ENCODE data around the gene DNAJA4.

Gene DNAJA4

DNA sequence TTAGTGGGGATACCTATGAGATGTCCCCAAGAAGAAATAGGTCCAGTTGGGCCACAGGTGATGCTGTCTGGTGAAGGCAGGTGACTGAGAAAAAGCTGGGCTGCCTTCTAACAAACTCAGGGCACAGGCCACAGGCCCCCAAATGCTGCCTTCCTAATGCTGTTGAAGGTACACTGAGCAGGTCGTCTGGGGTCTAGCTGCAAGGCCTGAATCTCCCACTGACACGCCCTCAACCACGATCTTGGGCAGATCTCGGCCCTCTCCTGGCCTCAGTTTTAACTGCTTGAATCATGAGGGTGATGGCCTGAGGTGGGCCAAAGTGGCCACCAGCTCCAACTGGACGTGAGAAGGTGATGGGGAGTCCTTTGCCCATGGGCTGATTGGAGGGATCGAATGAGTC lies 27.9 kb upstream of the DNAJA4 start:
- H3K4me3 ChIP-seq (replicated peaks; ENCODE audit: low read depth, low read length), result no peak overlapping the region
- TF ChIP-seq, protein P1, sequence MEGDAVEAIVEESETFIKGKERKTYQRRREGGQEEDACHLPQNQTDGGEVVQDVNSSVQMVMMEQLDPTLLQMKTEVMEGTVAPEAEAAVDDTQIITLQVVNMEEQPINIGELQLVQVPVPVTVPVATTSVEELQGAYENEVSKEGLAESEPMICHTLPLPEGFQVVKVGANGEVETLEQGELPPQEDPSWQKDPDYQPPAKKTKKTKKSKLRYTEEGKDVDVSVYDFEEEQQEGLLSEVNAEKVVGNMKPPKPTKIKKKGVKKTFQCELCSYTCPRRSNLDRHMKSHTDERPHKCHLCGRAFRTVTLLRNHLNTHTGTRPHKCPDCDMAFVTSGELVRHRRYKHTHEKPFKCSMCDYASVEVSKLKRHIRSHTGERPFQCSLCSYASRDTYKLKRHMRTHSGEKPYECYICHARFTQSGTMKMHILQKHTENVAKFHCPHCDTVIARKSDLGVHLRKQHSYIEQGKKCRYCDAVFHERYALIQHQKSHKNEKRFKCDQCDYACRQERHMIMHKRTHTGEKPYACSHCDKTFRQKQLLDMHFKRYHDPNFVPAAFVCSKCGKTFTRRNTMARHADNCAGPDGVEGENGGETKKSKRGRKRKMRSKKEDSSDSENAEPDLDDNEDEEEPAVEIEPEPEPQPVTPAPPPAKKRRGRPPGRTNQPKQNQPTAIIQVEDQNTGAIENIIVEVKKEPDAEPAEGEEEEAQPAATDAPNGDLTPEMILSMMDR (IDR thresholded peaks at IDR 0.05; ENCODE audit: low read depth, low read length, missing control alignments), result no peak
- DNase-seq (ENCODE audit: extremely low read depth, low read depth), result no peak

DNA sequence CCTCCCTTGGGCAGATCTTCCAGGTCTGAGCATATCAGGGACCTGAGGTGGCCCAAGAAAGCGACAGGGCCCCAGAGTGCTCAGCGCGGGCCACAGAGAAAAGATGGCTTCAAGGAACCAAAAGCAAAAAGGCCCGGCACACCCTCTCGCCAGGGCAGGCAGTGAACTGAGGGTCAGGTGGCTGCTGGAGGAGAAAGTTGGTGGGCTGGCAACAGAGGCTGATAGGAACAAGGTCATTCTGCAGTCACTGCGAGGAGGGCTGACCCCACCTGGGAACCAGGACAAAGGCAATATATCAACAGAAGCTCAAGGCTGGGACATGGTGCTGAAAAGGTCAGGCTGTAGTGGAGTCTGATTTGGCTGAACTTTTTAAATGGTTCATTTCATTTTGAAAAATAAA lies 27.2 kb upstream of the DNAJA4 start:
- TF ChIP-seq, protein P1 (IDR thresholded peaks at IDR 0.05; ENCODE audit: low read depth, low read length, missing control alignments), result no peak
- no peak for DNase-seq (ENCODE audit: extremely low read depth, low read depth)
- H3K4me3 ChIP-seq (replicated peaks; ENCODE audit: low read depth, low read length), result no peak overlapping the region

DNA sequence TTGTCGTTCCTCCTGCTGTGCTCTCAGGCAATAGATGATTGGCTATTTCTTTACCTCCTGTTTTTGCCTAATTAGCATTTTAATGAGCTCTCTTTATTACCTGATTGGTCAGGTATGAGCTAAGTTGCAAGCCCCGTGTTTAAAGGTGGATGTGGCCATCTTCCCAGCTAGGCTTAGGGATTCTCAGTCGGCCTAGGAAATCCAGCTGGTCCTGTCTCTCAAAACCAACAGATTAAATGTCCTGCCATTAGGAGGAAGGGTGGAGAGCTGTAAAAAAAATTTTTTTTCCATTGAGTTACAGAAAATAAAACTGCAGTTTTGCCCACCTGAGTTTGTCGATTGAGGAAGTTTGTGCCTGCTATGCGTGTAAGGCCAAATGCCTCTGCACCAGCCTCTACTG lies 24.6 kb upstream of the DNAJA4 start:
- no peak for DNase-seq (ENCODE audit: extremely low read depth, low read depth)
- TF ChIP-seq, protein P1 (IDR thresholded peaks at IDR 0.05; ENCODE audit: low read depth, low read length, missing control alignments), result no peak
- H3K4me3 ChIP-seq (replicated peaks; ENCODE audit: low read depth, low read length), result no peak overlapping the region

DNA sequence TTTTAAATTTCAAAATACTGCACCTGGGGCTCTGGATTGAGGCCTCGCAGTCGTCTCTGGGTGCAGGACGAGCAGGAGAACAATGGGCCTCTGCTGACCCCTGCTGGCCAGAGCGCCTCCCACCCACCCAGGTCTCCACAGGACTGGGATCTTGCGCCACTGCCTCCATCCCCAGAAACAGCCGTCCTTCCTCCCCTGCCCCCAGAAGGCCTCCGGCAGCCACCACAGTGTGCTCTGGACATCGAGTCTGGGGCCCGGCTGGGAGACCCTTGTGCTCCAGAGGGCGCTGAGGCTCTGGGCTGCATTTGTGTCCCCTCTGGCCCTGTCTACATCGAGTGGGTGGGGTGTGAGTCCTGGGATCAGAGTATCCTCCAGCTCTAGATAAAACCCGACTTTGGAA lies 23.3 kb upstream of the DNAJA4 start:
- peak; percentile 29 for DNase-seq (ENCODE audit: extremely low read depth, low read depth)
- no peak overlapping the region for H3K4me3 ChIP-seq (replicated peaks; ENCODE audit: low read depth, low read length)
- TF ChIP-seq, protein P1 (IDR thresholded peaks at IDR 0.05; ENCODE audit: low read depth, low read length, missing control alignments), result peak; percentile 90

DNA sequence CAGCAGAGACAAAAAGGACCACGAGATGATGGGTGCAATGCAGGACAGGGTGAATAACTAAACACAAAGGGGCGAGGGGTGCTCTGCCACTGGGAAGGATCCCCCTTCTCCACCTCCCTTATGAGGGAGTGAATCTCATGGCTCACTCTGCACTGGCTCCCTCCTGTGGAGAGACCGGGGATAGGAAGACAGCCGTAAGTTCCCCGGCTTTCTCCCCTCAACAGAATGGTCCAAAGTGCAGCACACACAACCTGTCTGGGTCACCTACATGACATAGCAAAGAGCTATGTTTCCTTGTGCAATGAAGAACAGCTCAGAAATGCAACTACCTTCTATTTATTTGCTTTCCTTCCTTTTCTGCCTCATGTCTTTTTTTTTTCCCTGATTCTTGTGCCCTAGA lies 22.2 kb upstream of the DNAJA4 start:
- H3K4me3 ChIP-seq (replicated peaks; ENCODE audit: low read depth, low read length), result no peak overlapping the region
- no peak for DNase-seq (ENCODE audit: extremely low read depth, low read depth)
- TF ChIP-seq, protein P1 (IDR thresholded peaks at IDR 0.05; ENCODE audit: low read depth, low read length, missing control alignments), result peak; percentile 59

DNA sequence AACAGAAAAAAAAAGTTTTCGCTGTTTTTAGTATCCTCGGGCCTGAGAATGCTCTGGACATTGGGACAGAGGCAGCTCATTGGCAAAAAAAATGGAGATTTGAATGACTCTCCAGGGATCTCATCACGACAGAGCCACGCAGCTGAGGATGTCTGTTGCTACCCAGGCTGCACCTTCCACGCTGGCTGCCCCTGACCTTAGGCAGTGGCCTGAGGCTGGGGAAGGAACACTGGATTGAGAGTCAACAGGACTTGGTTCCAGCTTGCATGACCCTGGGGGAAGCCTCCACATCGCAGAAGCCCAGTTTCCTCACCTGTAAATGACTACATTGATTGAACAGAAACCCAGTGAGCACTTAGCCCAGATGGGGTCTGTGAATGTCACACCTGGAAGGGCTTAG lies 21.3 kb upstream of the DNAJA4 start:
- DNase-seq (ENCODE audit: extremely low read depth, low read depth), result no peak
- TF ChIP-seq, protein P1 (IDR thresholded peaks at IDR 0.05; ENCODE audit: low read depth, low read length, missing control alignments), result no peak
- no peak overlapping the region for H3K4me3 ChIP-seq (replicated peaks; ENCODE audit: low read depth, low read length)

DNA sequence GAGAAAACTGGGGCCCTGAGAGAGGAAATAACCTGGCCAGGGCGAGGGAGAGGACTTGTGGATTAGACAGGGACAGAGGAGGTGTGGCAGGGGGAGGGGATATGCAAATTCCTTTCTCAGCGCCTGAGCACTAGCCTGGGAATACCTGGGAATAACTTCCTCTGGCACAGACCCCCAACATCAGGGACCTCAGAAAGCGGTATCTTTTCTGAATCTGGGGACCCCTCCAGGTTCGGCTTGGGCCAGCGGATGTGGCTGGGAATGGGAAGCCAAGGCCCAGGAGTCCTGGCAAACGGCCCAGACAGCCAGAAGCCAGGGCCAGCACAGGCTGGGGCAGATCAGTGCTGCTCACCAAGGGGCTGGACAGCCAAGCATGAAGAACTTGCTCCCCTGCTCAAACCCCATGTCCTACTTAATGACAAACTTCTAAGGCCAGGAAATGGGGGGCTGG lies 20.8 kb upstream of the DNAJA4 start:
- no peak for DNase-seq (ENCODE audit: extremely low read depth, low read depth)
- TF ChIP-seq, protein P1 (IDR thresholded peaks at IDR 0.05; ENCODE audit: low read depth, low read length, missing control alignments), result no peak

More for the DNA sequence above, 20.8 kb upstream of the DNAJA4 start:
- H3K4me3 ChIP-seq (replicated peaks; ENCODE audit: low read depth, low read length), result no peak overlapping the region

All from HFF-Myc (cell line).